ENCODE measurements around the gene BANP. TPM values are rescaled to one million over a fixed set of nuclear protein-coding genes. Genes with fewer than 3 reads are reported as not detected.

Gene BANP
- total RNA-seq, 1 experiment from 2014 or later: 37.2 TPM

DNA sequence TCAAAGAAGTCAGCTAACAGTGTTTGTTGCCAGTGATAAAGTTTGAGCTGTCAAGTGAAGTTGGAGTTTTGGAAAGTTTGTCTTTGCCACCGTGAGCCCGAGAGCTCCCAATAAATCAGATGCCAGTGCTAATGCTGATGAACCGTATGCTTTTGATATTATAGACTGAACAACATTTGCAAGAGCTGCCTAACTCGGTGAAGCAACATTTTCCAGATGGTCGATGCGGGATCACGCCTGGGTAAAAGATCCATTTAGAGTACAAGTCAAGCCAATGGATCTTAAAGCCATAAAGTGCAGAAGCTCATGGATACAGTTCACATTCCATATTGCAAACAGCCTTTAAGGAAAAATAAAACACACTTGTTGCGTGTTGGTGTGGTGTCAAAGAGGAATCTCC lies 9.6 kb downstream of the BANP start:
- H3K9ac ChIP-seq (ENCODE audit: low read length): no peak overlapping the region
- no peak overlapping the region for H2AFZ ChIP-seq (ENCODE audit: low read depth, low read length, poor library complexity, severe bottlenecking)
- no peaks in the 10 kb centered on the region for H4K20me1 ChIP-seq (ENCODE audit: insufficient read depth)
- CTCF ChIA-PET: interaction anchor here (0.8 kb wide), 1 partner anchor 477 kb away, joined by 3 read pairs; no protein-coding TSS in a partner anchor
- H3K9me3 ChIP-seq (ENCODE audit: control insufficient read depth in 1 of 2, insufficient read depth in 1 of 2, low read depth in 1 of 2, low read length in 2 of 2): no peaks in the 10 kb centered on the region
- H3K27me3 ChIP-seq (ENCODE audit: insufficient read depth, low read length): no peaks in the 10 kb centered on the region
- no peak for DNase-seq (ENCODE audit: low read depth, low spot score)
- no peaks in the 10 kb centered on the region; a peak in 1 of 4 replicates for H3K36me3 ChIP-seq (ENCODE audit: control insufficient read depth in 1 of 2, insufficient read depth in 2 of 2, low read length in 2 of 2)
- peaks cover 87% of the 10 kb centered on the region for H3K79me2 ChIP-seq (ENCODE audit: insufficient read depth, low read length)
- RAD21 ChIA-PET (ENCODE audit: low non-redundant PET in 1 of 2, low total read pairs in 2 of 2, uncharacterized antibody in 2 of 2, unreplicated experiment in 2 of 2): no interaction called here
- intact Hi-C loops (cut with micrococcal nuclease): no loop called here
- TF ChIP-seq SP1 (IDR thresholded peaks at IDR 0.05; ENCODE audit: low read depth): no peak
- no peak for TF ChIP-seq FOSL1 (IDR thresholded peaks at IDR 0.05; ENCODE audit: low read depth)
- no peak overlapping the region for H3K4me2 ChIP-seq (ENCODE audit: low read length)
- no peaks in the 10 kb centered on the region for H3K9me2 ChIP-seq (ENCODE audit: insufficient read depth)
- no peak overlapping the region for H3K27ac ChIP-seq (ENCODE audit: low read depth, low read length)
- no peaks in the 10 kb centered on the region for H3K4me1 ChIP-seq (ENCODE audit: control insufficient read depth in 1 of 2, insufficient read depth in 2 of 2, low read length in 2 of 2)
- no TSS peak for BruUV-seq (replicated peaks)
- POLR2A ChIA-PET: no interaction called here
- no peak for ATAC-seq
- H3K4me3 ChIP-seq (replicated peaks in 1 of 2; ENCODE audit: low read depth in 1 of 2, low read length in 2 of 2): no peak overlapping the region

DNA sequence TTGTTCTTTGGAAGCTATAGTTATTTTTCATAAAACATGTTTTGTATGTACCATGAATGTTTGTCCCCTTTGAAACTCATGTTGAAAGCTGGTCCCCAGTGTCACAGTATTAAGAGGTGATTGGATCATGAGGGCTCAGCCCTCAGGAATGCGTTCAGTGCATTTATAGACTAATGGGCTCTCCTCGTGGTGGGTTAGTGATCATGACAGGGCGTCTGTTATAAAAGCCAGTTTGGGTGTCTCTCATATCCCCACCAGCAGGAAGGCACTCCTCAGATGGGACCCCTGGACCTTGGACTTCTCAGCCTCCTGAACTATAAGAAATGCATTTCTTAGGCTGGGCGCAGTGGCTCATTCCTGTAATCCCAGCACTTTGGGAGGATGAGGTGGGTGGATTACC lies 10.4 kb downstream of the BANP start:
- Histone ChIP-seq H3K79me2 (ENCODE audit: insufficient read depth, low read length) (peaks cover 87% of the 10 kb centered on the region), H3K4me3 (replicated peaks in 1 of 2; ENCODE audit: low read depth in 1 of 2, low read length in 2 of 2) (no peak overlapping the region), H3K36me3 (ENCODE audit: control insufficient read depth in 1 of 2, insufficient read depth in 2 of 2, low read length in 2 of 2) (no peaks in the 10 kb centered on the region; a peak in 1 of 4 replicates), H2AFZ (ENCODE audit: low read depth, low read length, poor library complexity, severe bottlenecking) (no peak overlapping the region), H3K9me2 (ENCODE audit: insufficient read depth) (no peaks in the 10 kb centered on the region), H3K9ac (ENCODE audit: low read length) (no peak overlapping the region), H3K4me2 (ENCODE audit: low read length) (no peak overlapping the region), H3K27me3 (ENCODE audit: insufficient read depth, low read length) (no peaks in the 10 kb centered on the region), H3K4me1 (ENCODE audit: control insufficient read depth in 1 of 2, insufficient read depth in 2 of 2, low read length in 2 of 2) (no peaks in the 10 kb centered on the region), H3K9me3 (ENCODE audit: control insufficient read depth in 1 of 2, insufficient read depth in 1 of 2, low read depth in 1 of 2, low read length in 2 of 2) (no peaks in the 10 kb centered on the region), H4K20me1 (ENCODE audit: insufficient read depth) (no peaks in the 10 kb centered on the region), H3K27ac (ENCODE audit: low read depth, low read length) (no peak overlapping the region)
- ChIA-PET RAD21 (ENCODE audit: low non-redundant PET in 1 of 2, low total read pairs in 2 of 2, uncharacterized antibody in 2 of 2, unreplicated experiment in 2 of 2) (no interaction called here), CTCF (interaction anchor here (0.7 kb wide), 1 partner anchor 90 kb away, joined by 4 read pairs; no protein-coding TSS in a partner anchor), POLR2A (interaction anchor here (1.0 kb wide), 1 partner anchor 11 kb away, joined by 3 read pairs; the partner anchor contains the start of gene BANP)
- TF ChIP-seq ZFX (IDR thresholded peaks at IDR 0.05): no peak
- TF ChIP-seq, protein P1, sequence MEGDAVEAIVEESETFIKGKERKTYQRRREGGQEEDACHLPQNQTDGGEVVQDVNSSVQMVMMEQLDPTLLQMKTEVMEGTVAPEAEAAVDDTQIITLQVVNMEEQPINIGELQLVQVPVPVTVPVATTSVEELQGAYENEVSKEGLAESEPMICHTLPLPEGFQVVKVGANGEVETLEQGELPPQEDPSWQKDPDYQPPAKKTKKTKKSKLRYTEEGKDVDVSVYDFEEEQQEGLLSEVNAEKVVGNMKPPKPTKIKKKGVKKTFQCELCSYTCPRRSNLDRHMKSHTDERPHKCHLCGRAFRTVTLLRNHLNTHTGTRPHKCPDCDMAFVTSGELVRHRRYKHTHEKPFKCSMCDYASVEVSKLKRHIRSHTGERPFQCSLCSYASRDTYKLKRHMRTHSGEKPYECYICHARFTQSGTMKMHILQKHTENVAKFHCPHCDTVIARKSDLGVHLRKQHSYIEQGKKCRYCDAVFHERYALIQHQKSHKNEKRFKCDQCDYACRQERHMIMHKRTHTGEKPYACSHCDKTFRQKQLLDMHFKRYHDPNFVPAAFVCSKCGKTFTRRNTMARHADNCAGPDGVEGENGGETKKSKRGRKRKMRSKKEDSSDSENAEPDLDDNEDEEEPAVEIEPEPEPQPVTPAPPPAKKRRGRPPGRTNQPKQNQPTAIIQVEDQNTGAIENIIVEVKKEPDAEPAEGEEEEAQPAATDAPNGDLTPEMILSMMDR (IDR thresholded peaks at IDR 0.05 in 2 of 3, conservative IDR thresholded peaks at IDR 0.05 in 1 of 3; ENCODE audit: borderline replicate concordance in 1 of 3, insufficient read depth in 1 of 3, low read depth in 2 of 3, low read length in 2 of 3): no peak
- DNase-seq (ENCODE audit: low read depth, low spot score): no peak
- no TSS peak for BruUV-seq (replicated peaks)
- intact Hi-C loops (cut with micrococcal nuclease): no loop called here
- no peak for ATAC-seq

Measured in HCT116 (cell line).